ENCODE results near the gene GRIN2C. TPM values are rescaled to one million over a fixed set of nuclear protein-coding genes. Genes with fewer than 3 reads are reported as not detected.

Gene GRIN2C
- total RNA-seq, 1 experiment from 2014 or later, result 5.2 TPM

GRCh38 chr17:74863420-74864296 lies 4.0 kb upstream of the GRIN2C start:
- POLR2A ChIA-PET, result interaction anchor here (0.8 kb wide), 1 partner anchor 9 kb away, joined by 3 read pairs; the partner anchor contains the start of gene FDXR
- TF ChIP-seq CTCF (IDR thresholded peaks at IDR 0.05; ENCODE audit: insufficient read depth in 1 of 2, low read depth in 1 of 2, low read length in 1 of 2, severe bottlenecking in 1 of 2, unreplicated experiment in 1 of 2), result no peak

GRCh38 chr17:74862919-74863318 lies 3.2 kb upstream of the GRIN2C start:
- TF ChIP-seq CTCF (IDR thresholded peaks at IDR 0.05; ENCODE audit: insufficient read depth in 1 of 2, low read depth in 1 of 2, low read length in 1 of 2, severe bottlenecking in 1 of 2, unreplicated experiment in 1 of 2), result no peak
- no peak for DNase-seq
- H3K27ac Mint-ChIP-seq (ENCODE audit: unreplicated experiment), result no peak overlapping the region
- H3K4me3 ChIP-seq (ENCODE audit: low read depth, low read length), result no peak overlapping the region
- intact Hi-C loops (cut with micrococcal nuclease; ENCODE audit: unreplicated experiment), result loop anchor here (1.0 kb wide), 1 partner anchor 72 kb away; no protein-coding TSS in a partner anchor
- peaks cover 15% of the 10 kb centered on the region for H3K27me3 Mint-ChIP-seq (ENCODE audit: insufficient read depth, unreplicated experiment)
- H3K4me3 Mint-ChIP-seq (ENCODE audit: unreplicated experiment), result no peak overlapping the region
- peaks cover 17% of the 10 kb centered on the region for H3K36me3 Mint-ChIP-seq (ENCODE audit: insufficient read depth, unreplicated experiment)
- ChIA-PET POLR2A (interaction anchor here (0.8 to 1.7 kb wide), 3 partner anchors 10 to 11 kb away, joined by 3 to 12 read pairs (median 4); partner anchors contain the start of gene FDXR), CTCF (interaction anchor here (0.6 to 4.9 kb wide), 16 partner anchors 8 to 401 kb away, joined by 3 to 43 read pairs (median 5); partner anchors contain the start of genes FDXR, MRPL58 and RAB37)
- H3K4me1 ChIP-seq, result peaks cover 32% of the 10 kb centered on the region
- peaks cover 11% of the 10 kb centered on the region for H3K27me3 ChIP-seq (replicated peaks; ENCODE audit: control insufficient read depth, insufficient read depth, low read length)
- H3K9me3 Mint-ChIP-seq (ENCODE audit: unreplicated experiment), result no peaks in the 10 kb centered on the region
- peaks cover 3% of the 10 kb centered on the region; the same call in 1 of the 2 replicates for H3K36me3 ChIP-seq (ENCODE audit: control insufficient read depth, insufficient read depth, low read length)
- H3K9me3 ChIP-seq, result no peaks in the 10 kb centered on the region
- H3K4me1 Mint-ChIP-seq (ENCODE audit: low read depth, unreplicated experiment), result peaks cover 8% of the 10 kb centered on the region
- no TSS peak for BruUV-seq (replicated peaks)

More at GRCh38 chr17:74863420-74864296, 4.0 kb upstream of the GRIN2C start:
- H3K36me3 Mint-ChIP-seq (ENCODE audit: insufficient read depth, unreplicated experiment), result peaks cover 21% of the 10 kb centered on the region
- no peak overlapping the region for H3K27ac Mint-ChIP-seq (ENCODE audit: unreplicated experiment)
- intact Hi-C loops (cut with micrococcal nuclease; ENCODE audit: unreplicated experiment), result loop anchor here (2.0 kb wide), 1 partner anchor 119 kb away; no protein-coding TSS in a partner anchor
- H3K9me3 ChIP-seq, result no peaks in the 10 kb centered on the region
- peaks cover 32% of the 10 kb centered on the region for H3K4me1 ChIP-seq
- H3K4me1 Mint-ChIP-seq (ENCODE audit: low read depth, unreplicated experiment), result peaks cover 8% of the 10 kb centered on the region
- no peak for DNase-seq
- CTCF ChIA-PET, result interaction anchor here (0.6 to 3.7 kb wide), 9 partner anchors 9 to 1015 kb away, joined by 3 to 43 read pairs (median 8); partner anchors contain the start of gene FDXR
- no peaks in the 10 kb centered on the region for H3K9me3 Mint-ChIP-seq (ENCODE audit: unreplicated experiment)
- H3K27me3 Mint-ChIP-seq (ENCODE audit: insufficient read depth, unreplicated experiment), result peaks cover 13% of the 10 kb centered on the region
- no TSS peak for BruUV-seq (replicated peaks)
- H3K4me3 Mint-ChIP-seq (ENCODE audit: unreplicated experiment), result no peak overlapping the region
- peaks cover 9% of the 10 kb centered on the region for H3K27me3 ChIP-seq (replicated peaks; ENCODE audit: control insufficient read depth, insufficient read depth, low read length)
- H3K36me3 ChIP-seq (ENCODE audit: control insufficient read depth, insufficient read depth, low read length), result peaks cover 3% of the 10 kb centered on the region; the same call in 1 of the 2 replicates
- H3K4me3 ChIP-seq (ENCODE audit: low read depth, low read length), result no peak overlapping the region

Data from Caco-2 (cell line).